ENCODE measurements around the gene GRAMD2B.

GRAMD2B gene

DNA sequence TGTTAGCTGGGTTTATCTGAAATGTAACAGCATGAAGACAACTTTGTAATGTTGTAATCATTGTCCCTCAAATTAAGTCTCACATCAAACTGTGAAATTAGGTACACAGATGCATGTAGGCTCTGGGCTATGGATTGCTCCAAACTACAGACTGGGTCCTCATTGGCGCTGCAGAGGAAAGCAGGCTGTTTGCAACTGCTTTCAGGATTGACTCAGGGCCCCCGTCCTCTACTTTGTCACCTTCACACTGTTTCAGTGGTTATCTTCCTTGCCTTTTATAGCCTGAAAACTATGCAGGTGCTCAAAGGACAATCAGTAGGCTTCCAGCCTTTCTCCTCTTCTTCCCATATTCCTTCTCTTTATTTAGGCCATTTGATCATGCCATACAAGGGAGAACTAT, 18.0 kb downstream of the GRAMD2B start:
- Histone ChIP-seq H3K27ac (ENCODE audit: low read depth, low read length, poor library complexity, severe bottlenecking) (no peak overlapping the region), H3K4me1 (ENCODE audit: insufficient read depth, low read length, severe bottlenecking) (no peaks in the 10 kb centered on the region), H3K27me3 (ENCODE audit: insufficient read depth, low read length) (no peaks in the 10 kb centered on the region), H3K79me2 (ENCODE audit: insufficient read depth, low read length) (no peaks in the 10 kb centered on the region), H3K9ac (ENCODE audit: low read length) (no peak overlapping the region), H3K9me3 (ENCODE audit: low read length) (no peaks in the 10 kb centered on the region), H3K9me2 (ENCODE audit: low read depth, low read length) (no peaks in the 10 kb centered on the region), H3F3A (ENCODE audit: insufficient read depth, low read length) (no peaks in the 10 kb centered on the region), H3K4me3 (ENCODE audit: low read depth, low read length, poor library complexity, severe bottlenecking) (no peak overlapping the region), H3K4me2 (ENCODE audit: low read length) (no peak overlapping the region), H2AFZ (ENCODE audit: low read length) (no peak overlapping the region), H3K36me3 (ENCODE audit: insufficient read depth, low read length) (no peaks in the 10 kb centered on the region; the same call in 1 of the 2 replicates), H4K20me1 (ENCODE audit: insufficient read depth, low read length) (no peaks in the 10 kb centered on the region)
- TF ChIP-seq, protein P1, sequence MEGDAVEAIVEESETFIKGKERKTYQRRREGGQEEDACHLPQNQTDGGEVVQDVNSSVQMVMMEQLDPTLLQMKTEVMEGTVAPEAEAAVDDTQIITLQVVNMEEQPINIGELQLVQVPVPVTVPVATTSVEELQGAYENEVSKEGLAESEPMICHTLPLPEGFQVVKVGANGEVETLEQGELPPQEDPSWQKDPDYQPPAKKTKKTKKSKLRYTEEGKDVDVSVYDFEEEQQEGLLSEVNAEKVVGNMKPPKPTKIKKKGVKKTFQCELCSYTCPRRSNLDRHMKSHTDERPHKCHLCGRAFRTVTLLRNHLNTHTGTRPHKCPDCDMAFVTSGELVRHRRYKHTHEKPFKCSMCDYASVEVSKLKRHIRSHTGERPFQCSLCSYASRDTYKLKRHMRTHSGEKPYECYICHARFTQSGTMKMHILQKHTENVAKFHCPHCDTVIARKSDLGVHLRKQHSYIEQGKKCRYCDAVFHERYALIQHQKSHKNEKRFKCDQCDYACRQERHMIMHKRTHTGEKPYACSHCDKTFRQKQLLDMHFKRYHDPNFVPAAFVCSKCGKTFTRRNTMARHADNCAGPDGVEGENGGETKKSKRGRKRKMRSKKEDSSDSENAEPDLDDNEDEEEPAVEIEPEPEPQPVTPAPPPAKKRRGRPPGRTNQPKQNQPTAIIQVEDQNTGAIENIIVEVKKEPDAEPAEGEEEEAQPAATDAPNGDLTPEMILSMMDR (IDR thresholded peaks at IDR 0.05; ENCODE audit: low read length): no peak
- TF ChIP-seq EZH2 (IDR thresholded peaks at IDR 0.05; ENCODE audit: borderline replicate concordance, low read length): no peak

DNA sequence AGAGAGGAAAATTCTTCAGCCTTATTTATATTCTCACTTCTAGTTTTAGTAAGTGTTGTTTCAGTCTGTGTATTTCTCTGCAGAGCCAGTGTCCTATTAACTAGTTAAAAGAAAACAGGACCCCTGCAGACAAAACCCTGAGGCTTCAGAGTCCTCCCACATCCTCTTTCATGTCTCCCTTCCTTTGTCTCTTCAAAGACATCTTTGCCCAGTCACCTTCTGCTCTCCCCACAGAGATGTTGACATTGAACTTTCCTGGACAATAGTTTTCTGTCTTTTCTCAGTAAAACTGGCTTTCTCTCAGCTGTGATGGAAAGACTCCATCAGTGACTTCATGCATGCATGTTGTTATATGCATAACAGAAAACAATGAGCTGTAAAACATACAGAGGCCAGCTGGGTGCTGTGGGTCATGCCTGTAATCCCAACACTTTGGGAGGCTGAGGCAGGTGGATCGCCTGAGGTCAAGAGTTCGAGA, 20.2 kb downstream of the GRAMD2B start:
- TF ChIP-seq EZH2 (IDR thresholded peaks at IDR 0.05; ENCODE audit: borderline replicate concordance, low read length): no peak
- TF ChIP-seq, protein P1 (IDR thresholded peaks at IDR 0.05; ENCODE audit: low read length): no peak
- no peak overlapping the region for H3K9ac ChIP-seq (ENCODE audit: low read length)
- H3F3A ChIP-seq (ENCODE audit: insufficient read depth, low read length): no peaks in the 10 kb centered on the region
- H3K79me2 ChIP-seq (ENCODE audit: insufficient read depth, low read length): no peaks in the 10 kb centered on the region
- H3K9me3 ChIP-seq (ENCODE audit: low read length): no peaks in the 10 kb centered on the region
- H3K36me3 ChIP-seq (ENCODE audit: insufficient read depth, low read length): no peaks in the 10 kb centered on the region; the same call in 1 of the 2 replicates
- no peak overlapping the region for H3K27ac ChIP-seq (ENCODE audit: low read depth, low read length, poor library complexity, severe bottlenecking)
- H3K27me3 ChIP-seq (ENCODE audit: insufficient read depth, low read length): no peaks in the 10 kb centered on the region
- H3K4me3 ChIP-seq (ENCODE audit: low read depth, low read length, poor library complexity, severe bottlenecking): no peak overlapping the region
- no peaks in the 10 kb centered on the region for H4K20me1 ChIP-seq (ENCODE audit: insufficient read depth, low read length)
- no peak overlapping the region for H2AFZ ChIP-seq (ENCODE audit: low read length)
- H3K9me2 ChIP-seq (ENCODE audit: low read depth, low read length): no peaks in the 10 kb centered on the region
- peaks cover 2% of the 10 kb centered on the region for H3K4me1 ChIP-seq (ENCODE audit: insufficient read depth, low read length, severe bottlenecking)
- no peak overlapping the region for H3K4me2 ChIP-seq (ENCODE audit: low read length)

DNA sequence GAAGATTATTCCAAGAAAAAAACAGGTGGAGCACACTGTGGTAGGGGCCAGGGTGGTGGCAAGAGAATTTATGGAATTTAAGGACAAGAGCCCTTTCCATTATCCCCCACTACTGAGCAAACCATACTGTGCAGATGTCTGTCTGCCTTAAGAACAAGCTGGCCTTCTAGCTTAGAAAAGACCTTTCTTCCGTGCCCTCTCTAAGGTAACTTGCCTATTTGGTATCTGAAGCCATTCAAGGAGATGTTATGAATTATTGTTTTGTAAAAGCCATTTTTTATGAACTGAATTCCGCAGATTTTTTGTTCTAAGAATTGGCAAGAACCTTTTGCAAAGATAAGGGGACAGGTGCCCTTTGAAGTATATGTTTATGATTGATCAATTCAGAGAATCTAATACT, 20.9 kb downstream of the GRAMD2B start:
- no peak overlapping the region for H3K4me2 ChIP-seq (ENCODE audit: low read length)

More for the DNA sequence above, 20.9 kb downstream of the GRAMD2B start:
- H3K79me2 ChIP-seq (ENCODE audit: insufficient read depth, low read length): no peaks in the 10 kb centered on the region
- no peaks in the 10 kb centered on the region for H3F3A ChIP-seq (ENCODE audit: insufficient read depth, low read length)
- H3K4me3 ChIP-seq (ENCODE audit: low read depth, low read length, poor library complexity, severe bottlenecking): no peak overlapping the region
- no peak overlapping the region for H3K9ac ChIP-seq (ENCODE audit: low read length)
- no peaks in the 10 kb centered on the region; the same call in 1 of the 2 replicates for H3K36me3 ChIP-seq (ENCODE audit: insufficient read depth, low read length)
- H2AFZ ChIP-seq (ENCODE audit: low read length): no peak overlapping the region
- TF ChIP-seq, protein P1 (IDR thresholded peaks at IDR 0.05; ENCODE audit: low read length): no peak
- no peak for TF ChIP-seq EZH2 (IDR thresholded peaks at IDR 0.05; ENCODE audit: borderline replicate concordance, low read length)
- no peak overlapping the region for H3K27ac ChIP-seq (ENCODE audit: low read depth, low read length, poor library complexity, severe bottlenecking)
- no peaks in the 10 kb centered on the region for H3K9me3 ChIP-seq (ENCODE audit: low read length)
- no peaks in the 10 kb centered on the region for H3K9me2 ChIP-seq (ENCODE audit: low read depth, low read length)
- no peaks in the 10 kb centered on the region for H3K27me3 ChIP-seq (ENCODE audit: insufficient read depth, low read length)
- H4K20me1 ChIP-seq (ENCODE audit: insufficient read depth, low read length): no peaks in the 10 kb centered on the region
- H3K4me1 ChIP-seq (ENCODE audit: insufficient read depth, low read length, severe bottlenecking): peaks cover 9% of the 10 kb centered on the region
